ENCODE data around the gene PCDHB2.
"Not testable (repeated sequence)": the region's sequence is repeated elsewhere in the genome, so short reads cannot be mapped to it uniquely, and the experiment has no call there.

- not testable (repeated sequence) for TF ChIP-seq CBX8 (IDR thresholded peaks at IDR 0.05); POLR2A (IDR thresholded peaks at IDR 0.05; ENCODE audit: low read length); KDM1A (IDR thresholded peaks at IDR 0.05; ENCODE audit: low read depth); CTCF (IDR thresholded peaks at IDR 0.05); MAFK (IDR thresholded peaks at IDR 0.05; ENCODE audit: partially characterized antibody); BHLHE40 (IDR thresholded peaks at IDR 0.05; ENCODE audit: low read depth, low read length); JUNB (IDR thresholded peaks at IDR 0.05); POLR2AphosphoS2 (conservative IDR thresholded peaks at IDR 0.05; ENCODE audit: low read length); EP300 (IDR thresholded peaks at IDR 0.05); ZSCAN20 (CRISPR knock-in tag; IDR thresholded peaks at IDR 0.05)
Measured at GRCh38 chr5:141102471-141102870, 8.1 kb downstream of the PCDHB2 start.
